Stimulated activated naive CD8-positive, alpha-beta T cell treated with anti-CD3 and anti-CD28 coated beads, Interleukin-15, Interleukin-2, amounts not matched to agents 100 U/mL and 50 U/mL, for 24 hours (primary cell): ENCODE measurements around the gene NRG3.

Experiments used
- ATAC-seq: fragments of 150-1000 bp; cut with Tn5 transposase; one replicate; pipeline ENCODE4 v1.10.0; 2021
- DNase-seq: peaks from one replicate; pipeline ENCODE4 v3.0.0; 2021

Gene NRG3

GRCh38 chr10:82492647-82493046 lies 617.7 kb downstream of the NRG3 start:
- DNase-seq: no peak
- ATAC-seq: no peak

- DNase-seq (no peak), ATAC-seq (no peak)
These were observed 621.1 kb downstream of the NRG3 start for GRCh38 chr10:82496114-82496513.

DNA sequence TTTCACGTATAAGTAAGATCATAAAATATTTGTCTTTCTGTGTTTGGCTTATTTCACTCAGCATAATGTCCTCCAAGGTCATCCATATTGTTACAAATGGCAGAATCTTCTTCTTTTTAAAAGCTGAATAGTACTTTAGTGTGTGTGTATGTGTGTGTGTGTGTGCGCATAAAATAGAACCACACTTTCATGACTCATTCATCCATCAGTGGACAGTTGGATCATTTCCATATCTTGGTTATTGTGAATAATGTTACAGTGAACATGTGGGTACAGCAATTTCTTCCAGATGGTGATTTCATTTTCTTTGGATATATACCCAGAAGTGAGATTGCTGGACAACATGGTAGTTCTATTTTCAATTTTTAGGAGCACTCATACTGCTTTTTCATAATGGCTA lies 622.4 kb downstream of the NRG3 start:
- DNase-seq (no peak), ATAC-seq (no peak)

GRCh38 chr10:82498976-82499375 lies 624.0 kb downstream of the NRG3 start:
- ATAC-seq: no peak
- no peak for DNase-seq

DNA sequence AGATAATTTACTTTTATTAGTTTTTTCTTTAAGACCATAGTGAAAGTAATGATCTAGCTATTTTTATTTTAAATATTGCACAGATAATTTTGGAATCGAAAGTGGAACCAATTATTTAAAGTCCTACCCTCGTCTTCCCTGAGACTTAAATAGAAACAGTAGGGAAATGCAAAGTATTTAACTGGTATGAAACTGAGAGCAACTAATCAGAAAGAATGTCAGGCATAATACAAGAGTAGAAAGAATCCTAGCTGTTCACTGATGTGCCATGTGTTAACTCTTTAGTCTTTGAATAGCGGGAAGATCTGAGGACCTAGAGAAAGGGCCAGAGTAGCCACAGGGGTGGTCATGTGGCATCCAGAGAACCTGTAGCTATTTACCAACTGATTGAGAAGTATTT lies 630.0 kb downstream of the NRG3 start:
- ATAC-seq: no peak
- no peak for DNase-seq

GRCh38 chr10:82506680-82507376 lies 631.8 kb downstream of the NRG3 start:
- ATAC-seq (no peak), DNase-seq (no peak)

GRCh38 chr10:82515256-82515655 lies 640.3 kb downstream of the NRG3 start:
- no peak for DNase-seq

GRCh38 chr10:82529062-82529461 lies 654.1 kb downstream of the NRG3 start:
- ATAC-seq (no peak), DNase-seq (no peak)

More at GRCh38 chr10:82515256-82515655, 640.3 kb downstream of the NRG3 start:
- ATAC-seq: no peak

DNA sequence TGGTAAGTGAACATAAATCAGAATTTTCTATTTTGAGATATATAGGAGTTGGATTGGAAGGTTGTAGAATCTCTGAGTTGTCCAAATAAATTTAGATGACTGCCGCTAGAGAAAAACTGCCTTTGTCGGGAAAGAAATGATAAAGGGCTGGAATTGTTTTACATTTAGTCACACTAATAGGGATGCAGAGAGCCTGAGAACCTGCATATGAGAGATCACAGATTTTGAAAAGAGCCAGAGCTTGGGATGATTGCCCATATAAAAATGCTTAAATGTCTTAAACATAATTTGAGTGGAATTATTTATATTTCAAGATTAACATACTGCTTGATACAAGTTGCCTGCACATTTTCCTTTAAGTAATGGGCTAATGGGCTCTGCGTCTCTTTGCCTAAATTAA lies 660.5 kb downstream of the NRG3 start:
- ATAC-seq: no peak
- DNase-seq: no peak

GRCh38 chr10:82536668-82537067 lies 661.7 kb downstream of the NRG3 start:
- no peak for ATAC-seq
- no peak for DNase-seq

GRCh38 chr10:82538272-82538671 lies 663.3 kb downstream of the NRG3 start:
- no peak for ATAC-seq
- DNase-seq: no peak

DNA sequence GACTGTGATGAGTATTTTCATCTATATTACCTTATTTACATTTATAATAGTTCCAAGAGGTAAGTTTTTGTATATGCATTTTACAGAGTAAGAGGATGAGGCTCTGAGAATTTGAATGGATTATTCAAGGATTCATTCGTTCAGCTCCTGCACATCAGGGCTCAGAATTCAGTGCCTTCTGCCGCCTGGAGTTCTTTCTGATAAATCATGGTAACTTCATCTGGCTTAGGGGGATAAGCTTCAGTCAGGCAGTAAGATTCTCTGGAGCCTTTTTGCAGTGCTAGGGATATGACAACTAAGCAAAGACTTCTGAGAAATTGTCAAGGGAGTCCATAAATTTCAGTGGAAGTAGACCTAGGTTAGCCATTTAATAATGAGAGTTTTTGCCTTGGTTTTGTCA lies 668.6 kb downstream of the NRG3 start:
- DNase-seq (no peak), ATAC-seq (no peak)

DNA sequence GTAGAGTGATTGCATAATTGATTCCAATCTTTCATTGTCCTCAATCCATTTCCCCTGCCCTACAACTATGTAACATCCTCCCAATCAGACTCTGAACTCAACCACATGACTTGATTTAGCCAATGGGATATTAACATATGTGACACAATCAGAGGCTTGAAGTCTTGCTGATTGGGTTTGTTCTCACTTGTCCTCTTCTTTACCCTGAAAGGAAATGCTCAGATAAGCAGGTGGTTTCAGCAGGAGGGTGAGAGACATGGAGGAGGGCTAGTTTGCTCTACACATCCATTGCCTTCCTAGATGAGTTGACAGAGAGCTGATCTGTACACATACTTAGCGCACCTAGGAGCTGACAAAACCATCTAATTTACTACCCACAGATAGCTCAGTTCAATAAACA lies 669.4 kb downstream of the NRG3 start:
- DNase-seq (no peak), ATAC-seq (no peak)

DNA sequence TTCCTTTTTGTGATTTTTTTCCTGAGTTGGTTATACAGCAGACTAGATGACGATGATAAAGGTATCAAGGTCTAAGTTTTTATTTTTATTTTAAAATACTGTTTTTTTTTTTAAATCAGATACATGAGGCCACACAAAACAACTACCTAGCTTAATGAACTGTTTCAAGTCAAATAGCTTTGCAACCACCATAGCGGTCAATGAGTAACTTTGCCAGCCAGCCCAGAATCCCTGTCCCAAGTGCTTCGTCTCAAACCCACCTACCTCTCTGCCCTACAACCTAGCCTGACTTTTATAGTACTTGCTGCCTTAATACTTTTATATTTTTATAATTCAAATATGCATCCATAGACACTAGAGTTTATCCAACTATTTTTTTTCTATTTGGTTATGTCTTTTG lies 676.5 kb downstream of the NRG3 start:
- ATAC-seq: no peak
- DNase-seq: no peak

DNA sequence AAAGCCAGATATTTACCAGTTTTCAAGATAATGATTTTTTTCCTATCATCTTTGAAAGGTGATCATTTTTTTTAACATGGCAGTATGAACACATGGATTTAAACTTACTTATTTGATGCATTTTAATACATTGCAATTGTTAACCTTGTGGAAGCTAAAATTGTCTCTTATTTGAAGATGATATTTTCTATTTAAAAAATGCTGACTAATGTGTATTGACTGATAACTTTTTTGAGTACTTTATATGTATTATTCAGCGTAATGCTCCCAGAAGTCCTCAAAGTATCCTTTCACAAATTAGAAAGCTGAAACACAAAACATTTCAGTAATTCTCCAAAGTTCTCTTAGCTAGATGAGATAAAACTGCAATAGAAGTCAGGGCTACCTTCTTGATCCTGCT lies 677.3 kb downstream of the NRG3 start:
- DNase-seq: no peak
- no peak for ATAC-seq

DNA sequence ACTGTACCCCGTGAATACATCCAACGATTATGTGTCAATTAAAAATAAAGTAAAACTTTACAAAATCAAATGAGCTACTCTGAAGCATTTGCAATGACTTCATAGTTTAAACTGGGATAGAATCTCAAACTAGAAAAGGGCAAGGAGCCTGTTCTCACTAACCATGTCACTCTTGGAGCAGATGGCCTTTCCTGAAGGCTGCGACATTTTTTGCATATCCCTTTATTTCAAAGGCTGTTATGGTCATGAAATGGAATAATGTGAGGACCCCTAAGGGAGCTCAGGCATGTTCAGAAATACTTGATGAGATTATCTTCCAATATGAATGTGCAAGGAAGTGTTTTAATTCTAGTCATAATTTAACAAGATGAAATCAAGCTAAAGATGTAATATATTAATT lies 679.4 kb downstream of the NRG3 start:
- ATAC-seq: no peak
- no peak for DNase-seq

DNA sequence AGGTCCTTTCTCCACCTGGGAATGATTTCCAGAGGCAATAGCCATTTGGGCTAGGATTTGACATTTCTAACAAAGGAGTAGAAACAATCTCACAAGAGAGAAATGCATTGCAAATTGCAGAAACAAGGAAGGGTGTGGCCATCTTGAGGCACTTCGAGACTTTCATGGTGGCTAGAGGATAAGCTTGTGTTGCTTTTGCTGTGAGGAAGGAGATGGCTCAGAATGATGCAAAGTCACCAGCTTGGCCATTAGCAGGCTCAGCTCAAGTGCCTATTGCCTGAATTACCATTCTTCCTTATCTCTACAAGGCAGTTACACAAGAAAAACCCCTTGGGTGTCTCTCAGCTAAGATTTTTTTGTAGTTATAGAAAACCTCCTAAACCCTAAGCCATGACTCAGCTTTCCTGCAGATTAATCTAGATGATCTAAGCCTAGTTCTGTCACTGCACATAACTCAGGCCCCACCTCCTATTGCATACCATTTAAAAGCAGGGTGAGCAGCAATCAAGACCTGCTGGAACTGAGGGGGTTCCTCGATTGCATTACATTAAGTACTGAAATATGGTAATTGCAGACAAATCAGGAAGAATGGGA lies 683.1 kb downstream of the NRG3 start:
- no peak for ATAC-seq
- DNase-seq: no peak

DNA sequence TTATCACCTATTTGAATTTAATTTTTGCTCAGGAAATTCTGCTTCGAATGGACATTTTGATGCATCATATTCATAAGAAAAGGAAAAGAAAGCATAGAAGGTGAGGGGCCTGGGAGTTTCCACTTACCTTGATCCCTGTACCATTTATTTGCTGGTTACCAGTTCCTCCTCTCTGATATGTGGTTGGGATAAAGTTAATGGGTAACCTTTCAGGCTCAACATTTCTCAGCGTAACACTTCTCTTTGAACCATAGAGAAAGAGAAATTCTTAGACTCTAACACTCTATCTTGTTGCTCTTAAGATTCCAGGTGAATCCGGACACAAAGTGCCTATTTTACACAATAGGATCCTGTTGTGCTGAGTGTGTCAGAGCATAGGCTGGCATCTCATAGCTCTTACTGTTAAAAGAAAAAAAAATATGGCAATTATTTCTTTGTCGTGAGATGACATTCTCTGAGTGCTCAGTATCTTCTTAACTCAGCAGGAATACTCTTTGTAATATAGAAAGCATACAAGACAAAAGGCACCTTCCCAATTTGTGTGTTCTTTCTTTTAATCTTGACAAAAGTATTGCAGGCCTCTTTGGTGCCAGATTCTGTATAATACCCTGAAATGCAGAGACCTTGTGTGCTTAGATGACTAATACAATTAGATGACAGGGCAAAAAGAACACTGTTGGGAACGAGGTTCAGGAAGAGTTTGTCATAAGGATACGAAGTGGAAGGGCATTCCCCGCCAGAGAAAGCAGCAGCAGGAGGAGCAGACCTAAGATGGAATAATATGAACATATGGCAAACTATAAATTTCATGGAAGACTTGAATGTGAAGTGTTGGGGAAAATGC lies 689.6 kb downstream of the NRG3 start:
- DNase-seq: no peak
- ATAC-seq: no peak

DNA sequence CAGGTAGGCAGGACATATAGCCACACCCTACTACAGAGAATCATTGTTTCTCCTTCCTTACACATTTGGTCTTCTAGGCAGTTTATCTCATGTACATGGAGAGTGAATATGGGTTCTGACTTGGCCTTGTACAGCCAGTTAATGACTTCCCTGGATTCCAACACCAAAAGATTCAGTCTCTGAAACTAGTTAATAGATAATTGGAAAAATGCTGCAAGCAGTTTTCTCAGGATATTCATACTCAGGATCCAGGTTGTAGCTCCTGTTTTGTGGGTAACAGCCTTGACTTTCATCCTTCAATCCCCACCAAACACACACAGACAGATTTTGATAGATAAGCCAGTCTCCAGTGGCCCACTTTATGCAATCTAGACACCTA lies 690.2 kb downstream of the NRG3 start:
- ATAC-seq (no peak), DNase-seq (no peak)

GRCh38 chr10:82572744-82573143 lies 697.8 kb downstream of the NRG3 start:
- no peak for ATAC-seq

DNA sequence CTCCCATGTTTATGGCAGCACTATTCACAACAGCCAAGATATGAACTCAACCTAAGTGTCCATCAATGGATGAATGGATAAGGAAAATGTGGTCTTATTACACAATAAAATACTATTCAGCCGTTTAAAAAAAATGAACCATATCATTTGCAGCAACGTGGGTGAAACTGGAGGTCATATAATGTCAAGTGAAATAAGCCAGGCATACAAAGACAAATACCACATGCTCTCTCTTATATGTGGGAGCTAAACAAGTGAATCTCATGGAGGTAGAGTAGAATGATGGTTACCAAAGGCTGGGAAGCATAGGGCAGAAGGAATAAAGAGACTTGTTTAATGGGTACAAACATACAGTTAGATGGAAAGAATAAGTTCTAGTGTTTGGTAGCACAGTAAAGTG lies 699.1 kb downstream of the NRG3 start:
- ATAC-seq: no peak
- no peak for DNase-seq

More at GRCh38 chr10:82572744-82573143, 697.8 kb downstream of the NRG3 start:
- no peak for DNase-seq

GRCh38 chr10:82575318-82575717 lies 700.3 kb downstream of the NRG3 start:
- ATAC-seq (no peak), DNase-seq (no peak)

- DNase-seq (no peak), ATAC-seq (no peak)
These were observed 701.1 kb downstream of the NRG3 start for GRCh38 chr10:82576093-82576492.
